Esophagus muscularis mucosa (tissue), 4 donors: ENCODE results near the gene CHPF2.

Source experiments
- CTCF ChIP-seq, 3 experiments: fragments of 200-600 bp in 2 of 3; fragments of 450-650 bp in 1 of 3; sonication (generic) in 2 of 3; IDR thresholded peaks; one replicate each; pipeline ENCODE4 v1.5.1; 2017 to 2019; ENCODE audit warnings: antibody characterized with exemption in 3 of 3, mild to moderate bottlenecking in 2 of 3, moderate library complexity in 1 of 3
- EP300 ChIP-seq: sonication (generic); formaldehyde crosslinking; IDR thresholded peaks from one replicate; pipeline ENCODE4 v1.6.1; 2017; ENCODE audit warnings: antibody characterized with exemption
- POLR2A ChIP-seq: fragments of 450-650 bp; IDR thresholded peaks from one replicate; pipeline ENCODE4 v1.6.1; 2017; ENCODE audit warnings: antibody characterized with exemption, moderate library complexity, mild to moderate bottlenecking, low read depth
- POLR2AphosphoS5 ChIP-seq, 2 donors: sonication (generic); formaldehyde crosslinking; IDR thresholded peaks; one replicate each; pipeline ENCODE4 v1.6.1; 2017; ENCODE audit warnings: antibody characterized with exemption in 2 of 2

- TF ChIP-seq CTCF (IDR thresholded peaks at IDR 0.05) (no peak), POLR2A (no peak), EP300 (no peak), POLR2AphosphoS5 (IDR thresholded peaks at IDR 0.05) (no peak)
Observed at GRCh38 chr7:151286148-151286547, 53.9 kb downstream of the CHPF2 start.
